Stimulated activated CD4-positive, alpha-beta T cell treated with anti-CD3 and anti-CD28 coated beads, Interleukin-12 subunit alpha, Interleukin-12 subunit beta, amount 100 ng/mL, for 4 hours (primary cell): ENCODE measurements around the gene TTLL9.
"Not testable (repeated sequence)": the region's sequence is repeated elsewhere in the genome, so short reads cannot be mapped to it uniquely, and the experiment has no call there.

Source experiments
- DNase-seq: peaks from one replicate; pipeline ENCODE4 v3.0.0-alpha.2; 2020

The TTLL9 gene

DNA sequence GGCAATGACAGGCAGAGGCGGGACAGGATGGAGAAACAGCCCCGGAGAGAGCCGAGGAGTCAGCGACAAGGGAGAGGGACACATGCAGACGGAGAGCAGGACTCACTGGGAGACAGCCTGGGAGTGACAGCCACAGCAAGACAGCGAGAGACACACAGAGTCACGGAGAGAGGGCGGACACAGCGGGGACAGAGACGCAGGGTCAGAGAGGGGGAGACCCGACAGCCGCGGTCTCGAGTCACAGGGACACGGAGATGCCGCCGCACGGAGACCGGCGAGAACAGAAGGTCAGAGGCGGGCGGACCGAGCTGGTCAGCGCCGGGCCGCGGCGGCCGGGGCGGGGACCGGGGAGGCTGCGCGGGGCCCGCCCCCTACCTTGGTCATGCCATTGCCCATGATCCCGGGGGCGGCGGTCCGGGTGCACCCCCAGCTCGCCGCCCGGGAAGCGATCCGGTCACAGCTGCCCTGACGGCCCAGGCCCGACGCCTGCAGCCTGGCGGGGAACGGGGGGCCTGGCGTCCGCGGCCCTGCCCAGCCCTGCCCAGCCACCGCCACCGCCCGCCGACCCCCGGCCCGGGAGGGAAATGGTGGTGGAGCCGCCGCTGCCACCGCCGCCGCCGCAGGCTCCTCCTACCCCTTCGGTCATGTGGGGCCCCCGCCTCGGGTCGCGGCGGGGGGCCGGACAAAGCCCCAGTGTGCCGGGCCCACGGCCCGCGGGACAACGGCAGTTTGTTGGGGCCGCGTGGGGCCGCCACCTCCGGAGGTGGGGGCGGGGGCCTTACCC lies at the start of gene TTLL9, which contains the start of gene DUSP15:
Gene TTLL9 (plus strand): TSS at position 693 of the 784 bp plus-strand sequence. CDS start 493 bp downstream, outside the sequence.
Gene DUSP15 (minus strand): TSS at position 586 of the 784 bp plus-strand sequence. CDS start 190 bp downstream, at position 396.
- DNase-seq, result no peak

- no peak for DNase-seq
Observed at GRCh38 chr20:31821427-31821826, 49.0 kb upstream of the TTLL9 start.

DNA sequence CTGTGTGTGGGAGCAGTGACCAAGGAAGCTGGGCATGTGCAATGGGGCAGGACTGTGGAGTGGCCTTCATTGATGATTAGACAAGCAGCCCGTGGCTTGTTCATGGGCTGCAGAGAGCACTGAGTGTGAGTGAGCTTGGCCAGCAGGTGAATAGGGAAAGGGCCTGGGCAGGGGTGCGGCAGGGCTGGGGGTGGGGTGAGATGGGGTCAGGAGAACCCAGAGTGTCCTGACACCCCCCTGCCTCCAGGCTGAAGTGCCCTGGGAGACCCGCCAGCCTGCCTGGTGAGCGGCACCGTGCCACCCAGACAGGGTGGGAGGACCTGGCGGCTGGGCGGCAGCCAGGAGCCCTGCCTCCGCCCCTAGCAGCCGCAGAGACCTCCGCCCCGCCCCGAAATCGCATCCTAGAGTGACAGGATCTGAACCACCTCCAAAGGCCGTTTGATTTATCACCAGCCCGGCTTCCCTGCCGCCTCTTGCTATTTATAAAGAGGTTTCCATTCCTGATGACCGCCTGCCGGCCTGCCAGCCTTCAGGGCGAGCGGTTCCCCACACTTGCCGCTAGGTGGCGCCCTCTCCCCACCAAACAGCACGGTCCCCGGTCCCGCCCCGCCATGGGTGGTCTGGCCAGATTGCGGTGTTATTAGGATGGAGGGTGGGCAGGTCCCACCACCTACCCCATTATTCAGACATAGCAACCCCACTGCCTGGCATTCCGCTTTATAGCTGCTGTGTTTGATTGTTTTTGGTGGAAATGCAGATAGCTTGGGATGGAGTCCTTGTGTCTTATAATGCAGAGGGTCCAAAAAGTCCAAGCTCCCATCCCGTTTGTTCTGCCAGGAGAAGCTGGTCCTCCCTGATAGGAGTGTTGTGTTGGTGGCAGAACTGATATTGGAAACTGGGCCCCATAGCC lies 47.8 kb upstream of the TTLL9 start:
- DNase-seq, result peak; percentile 76

DNA sequence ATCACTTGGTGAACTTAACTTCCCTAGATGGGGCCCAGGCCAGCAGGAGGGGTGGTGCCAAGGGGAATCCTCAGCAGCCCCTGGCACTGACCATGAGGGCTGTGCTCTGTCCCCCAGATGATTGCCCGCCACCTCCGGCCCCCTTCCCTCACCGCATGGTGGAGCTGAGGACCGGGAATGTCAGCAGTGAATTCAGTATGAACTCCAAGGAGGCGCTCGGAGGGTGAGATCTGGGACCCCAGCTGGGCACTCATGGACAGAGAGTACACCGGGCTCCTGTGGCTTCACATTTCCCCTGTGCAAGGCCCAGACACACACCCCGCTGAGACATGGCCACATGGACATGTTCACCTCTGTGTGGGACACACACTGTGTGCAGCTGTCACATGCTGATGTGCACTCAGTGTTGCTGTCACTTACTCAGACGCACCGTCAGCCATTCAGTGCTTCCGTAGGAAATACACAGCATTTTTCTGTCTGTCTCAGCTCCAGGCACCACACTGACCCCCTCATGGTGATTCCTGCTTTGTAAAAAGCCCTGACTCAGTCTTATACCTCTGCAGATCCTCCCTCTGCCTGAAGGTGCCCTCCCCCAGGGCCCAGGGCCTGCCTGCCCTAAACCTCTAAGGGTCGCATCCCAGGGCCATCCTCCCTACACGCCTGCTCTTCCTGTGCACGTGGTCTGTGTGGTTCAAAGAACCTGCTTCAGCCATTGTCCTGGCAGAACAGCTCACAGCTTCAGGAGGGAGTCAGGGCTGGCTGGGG lies 46.9 kb upstream of the TTLL9 start:
- no peak for DNase-seq

DNA sequence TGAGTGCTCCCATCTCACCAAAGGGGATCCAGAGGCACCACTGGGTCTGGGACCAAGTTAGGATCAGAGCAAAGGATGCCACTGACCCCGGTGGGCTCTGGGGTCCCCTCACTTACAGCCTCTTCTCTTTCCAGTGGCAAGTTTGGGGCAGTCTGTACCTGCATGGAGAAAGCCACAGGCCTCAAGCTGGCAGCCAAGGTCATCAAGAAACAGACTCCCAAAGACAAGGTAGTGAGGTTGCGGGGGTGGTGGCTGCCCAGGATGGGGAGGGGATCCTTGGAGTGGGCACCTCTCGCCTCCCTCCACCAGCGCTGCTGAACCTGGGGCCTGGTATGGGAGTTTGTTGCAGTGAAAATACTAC lies 46.3 kb upstream of the TTLL9 start:
- no peak for DNase-seq

DNA sequence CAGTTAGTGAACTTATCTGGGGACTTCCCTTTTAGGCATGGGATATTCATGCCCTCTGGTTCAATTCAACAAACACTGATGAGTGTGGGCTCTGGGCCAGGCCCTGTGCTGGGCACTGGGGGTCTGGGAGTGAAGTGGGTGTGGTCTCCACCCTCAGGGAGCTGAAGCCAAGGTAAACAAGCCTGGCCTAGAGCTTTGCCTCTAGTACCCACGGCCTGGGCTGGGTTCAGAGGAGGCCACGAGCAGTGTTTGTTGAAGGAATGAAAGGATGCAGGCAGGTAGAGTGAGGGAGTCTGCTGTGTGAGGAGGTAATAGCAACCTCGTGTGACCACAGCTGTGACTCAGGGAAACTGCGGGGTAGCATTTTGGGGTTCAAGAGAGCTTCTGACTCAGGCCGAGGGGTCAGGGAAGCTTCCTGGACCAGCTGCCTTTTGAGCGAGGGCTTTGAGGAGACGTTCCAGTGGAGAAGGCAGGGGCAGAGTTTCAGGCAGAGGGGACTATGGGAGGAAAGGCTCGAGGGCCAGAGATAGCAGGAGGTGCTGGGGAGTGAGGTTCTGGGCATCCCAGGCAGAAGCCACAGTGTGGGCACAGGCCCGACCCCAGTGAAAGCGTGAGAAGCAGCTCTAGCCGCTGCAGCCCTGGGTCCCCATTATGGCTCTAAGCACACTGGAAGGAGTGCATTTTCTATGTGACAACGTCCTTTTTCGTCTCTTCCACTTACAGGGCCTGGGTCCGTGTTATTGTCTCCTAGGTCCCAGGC lies 45.7 kb upstream of the TTLL9 start:
- no peak for DNase-seq

- no peak for DNase-seq
Observed at GRCh38 chr20:31826074-31826473, 44.4 kb upstream of the TTLL9 start.

DNA sequence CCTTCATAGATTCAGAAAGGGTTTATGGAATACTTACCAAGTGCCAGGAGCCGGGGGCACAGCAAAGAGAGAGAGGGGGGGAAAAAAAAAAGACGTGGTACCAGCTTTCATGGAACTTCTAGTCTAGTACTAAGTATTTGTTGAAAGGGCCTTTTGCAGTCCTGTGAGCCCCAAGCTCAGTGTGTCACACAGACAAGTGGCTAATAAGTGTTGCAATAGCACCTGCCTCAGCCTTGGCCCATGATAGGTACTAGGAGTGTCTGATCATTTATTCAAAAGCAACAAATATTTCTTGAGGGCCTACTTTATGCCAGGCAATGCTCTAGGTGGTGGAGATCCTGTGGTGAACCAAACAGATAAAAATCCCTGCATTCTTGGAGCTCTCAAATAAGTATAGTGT lies 43.4 kb upstream of the TTLL9 start:
- no peak for DNase-seq

GRCh38 chr20:31828016-31828415 lies 42.4 kb upstream of the TTLL9 start:
- DNase-seq, result not testable (repeated sequence)

DNA sequence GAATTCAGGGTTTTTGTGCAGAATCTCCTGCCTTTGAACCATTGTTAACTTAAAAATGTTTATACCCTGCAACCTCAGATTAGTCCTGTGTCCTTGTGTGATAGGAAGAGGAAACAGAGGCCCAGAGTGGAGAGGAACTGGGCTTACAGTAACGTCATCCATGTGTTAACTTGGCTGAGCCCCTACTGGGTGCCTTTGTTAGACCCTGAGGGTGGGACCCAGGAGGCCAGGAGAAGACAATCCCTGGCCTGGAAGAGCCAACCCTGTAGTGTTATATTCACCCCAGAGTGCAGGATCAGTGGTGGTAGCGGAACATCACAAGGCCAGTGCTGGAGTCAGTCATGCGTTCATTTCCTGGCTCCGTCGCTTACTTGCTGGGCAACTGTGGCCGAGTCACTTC lies 40.7 kb upstream of the TTLL9 start:
- DNase-seq, result no peak

GRCh38 chr20:31830406-31830981 lies 39.9 kb upstream of the TTLL9 start:
- no peak for DNase-seq

DNA sequence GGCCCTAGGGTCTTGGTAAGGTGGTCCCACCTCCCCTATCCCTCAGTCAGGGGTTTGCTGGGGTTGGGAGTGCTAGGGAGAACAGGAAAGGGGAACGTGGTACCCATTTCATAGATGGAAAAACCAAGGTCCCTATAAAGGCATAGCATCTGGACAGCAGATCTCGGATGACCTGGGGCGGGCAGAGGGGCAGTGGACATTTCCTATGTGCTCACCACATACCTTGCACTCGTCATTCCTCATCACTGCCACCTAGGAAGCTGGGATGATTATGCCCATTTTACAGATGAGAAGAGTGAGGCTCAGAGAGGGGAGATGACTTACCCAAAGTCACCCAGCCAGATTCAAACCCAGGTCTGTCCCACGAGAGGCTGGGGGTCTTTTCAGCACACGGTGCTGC lies 39.2 kb upstream of the TTLL9 start:
- no peak for DNase-seq

GRCh38 chr20:31831771-31832306 lies 38.6 kb upstream of the TTLL9 start:
- no peak for DNase-seq

DNA sequence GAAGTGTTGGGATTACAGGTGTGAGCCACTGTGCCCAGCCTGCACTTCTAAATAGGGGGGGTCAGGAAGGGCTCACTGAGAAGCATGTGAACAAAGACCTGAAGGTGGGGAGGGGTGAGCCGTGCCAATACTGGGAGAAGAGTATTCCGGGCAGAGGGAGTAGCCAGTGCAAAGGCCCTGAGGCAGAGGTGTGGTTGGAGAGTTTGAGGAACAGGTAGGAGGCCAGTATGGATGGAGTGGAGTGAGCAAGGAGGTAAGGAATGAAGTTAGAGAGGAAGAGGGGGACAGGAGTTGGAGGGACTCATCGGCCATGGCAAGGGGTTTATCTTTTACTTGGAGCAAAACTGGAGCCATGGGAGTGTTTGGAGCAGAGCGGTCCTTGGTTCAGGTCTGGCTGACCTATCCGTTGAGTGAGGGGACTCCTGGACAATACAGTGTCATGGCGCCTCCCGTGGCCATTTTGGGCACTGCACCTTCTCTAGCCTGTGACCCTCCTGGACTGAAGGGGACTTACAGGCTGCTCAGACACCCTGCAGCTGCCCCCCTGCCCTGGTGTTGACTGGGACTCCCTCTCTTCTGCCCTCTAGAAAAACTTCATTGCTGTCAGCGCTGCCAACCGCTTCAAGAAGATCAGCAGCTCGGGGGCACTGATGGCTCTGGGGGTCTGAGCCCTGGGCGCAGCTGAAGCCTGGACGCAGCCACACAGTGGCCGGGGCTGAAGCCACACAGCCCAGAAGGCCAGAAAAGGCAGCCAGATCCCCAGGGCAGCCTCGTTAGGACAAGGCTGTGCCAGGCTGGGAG lies 37.1 kb upstream of the TTLL9 start:
- DNase-seq, result peak; percentile 61

DNA sequence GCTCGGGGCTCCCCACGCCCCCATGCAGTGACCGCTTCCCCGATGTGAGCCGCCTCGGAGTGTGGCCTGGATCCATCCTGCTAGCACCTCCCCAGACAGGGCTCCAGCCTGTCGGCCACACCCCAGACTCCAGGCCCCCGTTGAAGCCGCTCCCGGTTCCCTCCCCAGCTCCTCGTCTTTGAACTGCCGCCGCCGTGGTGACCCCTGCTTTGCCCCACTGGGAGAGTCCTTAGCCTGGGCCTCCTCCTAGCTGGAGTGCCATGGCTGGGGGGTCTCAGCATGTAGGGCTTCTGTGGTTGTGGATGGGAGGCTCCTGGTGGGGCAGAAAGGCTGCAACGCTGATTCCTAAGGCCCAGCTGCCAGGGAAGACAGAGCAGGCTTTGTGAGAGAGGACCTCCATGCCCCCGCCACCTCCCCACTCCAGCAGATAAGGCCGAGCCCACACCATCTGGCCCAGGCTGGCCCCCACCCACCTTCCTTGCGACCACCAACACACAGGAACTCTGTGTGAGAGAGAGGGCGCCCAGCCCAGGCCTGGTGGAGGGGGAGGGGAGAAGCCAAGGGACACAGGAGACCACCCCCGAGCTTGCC lies 36.4 kb upstream of the TTLL9 start:
- DNase-seq, result no peak

DNA sequence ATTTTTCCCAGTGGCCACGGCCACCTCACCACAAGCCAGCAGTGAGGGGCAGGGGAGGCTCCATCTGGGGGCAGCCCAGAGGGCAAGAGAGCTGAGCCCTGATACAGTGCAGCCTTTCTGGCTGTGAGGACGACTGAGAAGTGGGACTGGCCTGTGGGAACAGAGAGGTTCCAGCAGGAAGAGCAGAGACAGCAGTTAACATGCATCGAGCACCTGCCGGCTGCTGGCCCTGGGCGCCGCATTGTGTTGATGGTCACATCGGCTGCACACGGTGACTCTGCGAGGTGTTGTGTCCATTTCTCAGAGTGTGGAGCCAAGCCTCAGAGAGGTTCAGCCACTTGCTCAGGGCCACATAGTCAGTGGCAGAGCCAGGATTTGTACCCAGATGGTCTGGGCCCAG lies 34.9 kb upstream of the TTLL9 start:
- DNase-seq, result no peak

- no peak for DNase-seq
Observed at GRCh38 chr20:31835977-31836852, 34.2 kb upstream of the TTLL9 start.

DNA sequence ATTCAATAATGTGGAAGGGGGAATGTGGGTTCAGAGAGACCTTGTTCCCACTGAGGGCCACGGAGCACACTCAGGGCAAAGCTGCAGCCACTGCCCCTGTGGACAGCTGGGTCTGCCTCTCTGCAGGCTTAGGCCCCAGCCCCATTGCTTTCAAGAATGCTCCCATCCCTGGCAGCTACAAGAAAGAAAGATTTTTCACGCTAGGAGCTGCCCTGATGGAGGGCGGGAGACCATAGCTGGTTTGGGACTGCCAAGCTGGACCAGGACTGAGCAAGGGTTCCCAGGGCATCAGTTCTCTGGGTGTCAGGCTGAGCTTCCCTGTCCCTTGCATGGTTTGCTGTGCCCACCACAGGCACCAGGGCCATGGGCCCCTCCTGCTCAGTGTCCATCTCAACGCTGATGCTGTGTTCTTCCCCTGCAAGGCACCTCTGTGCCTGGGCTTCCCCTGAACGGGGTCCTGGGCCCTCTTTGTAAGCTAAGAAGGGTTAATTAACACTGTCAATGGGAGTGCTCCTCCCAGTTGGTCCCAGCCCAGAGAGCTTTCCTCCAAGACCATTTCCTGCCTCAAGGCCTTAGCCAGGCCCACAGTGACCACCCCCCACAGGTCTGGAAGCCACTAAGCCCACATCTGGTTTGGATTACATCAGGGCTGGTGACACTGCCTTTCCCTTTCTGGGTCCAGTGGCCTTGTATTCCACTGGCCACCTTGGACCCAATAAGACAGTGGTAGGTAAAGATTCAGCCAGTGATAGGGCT lies 33.4 kb upstream of the TTLL9 start:
- no peak for DNase-seq
